ENCODE measurements around the gene RALGPS1.
"Not testable (repeated sequence)": the region's sequence is repeated elsewhere in the genome, so short reads cannot be mapped to it uniquely, and the experiment has no call there.

The RALGPS1 gene

GRCh38 chr9:127162046-127162863 is 247.7 kb downstream of the RALGPS1 start:
- no peak for DNase-seq

DNA sequence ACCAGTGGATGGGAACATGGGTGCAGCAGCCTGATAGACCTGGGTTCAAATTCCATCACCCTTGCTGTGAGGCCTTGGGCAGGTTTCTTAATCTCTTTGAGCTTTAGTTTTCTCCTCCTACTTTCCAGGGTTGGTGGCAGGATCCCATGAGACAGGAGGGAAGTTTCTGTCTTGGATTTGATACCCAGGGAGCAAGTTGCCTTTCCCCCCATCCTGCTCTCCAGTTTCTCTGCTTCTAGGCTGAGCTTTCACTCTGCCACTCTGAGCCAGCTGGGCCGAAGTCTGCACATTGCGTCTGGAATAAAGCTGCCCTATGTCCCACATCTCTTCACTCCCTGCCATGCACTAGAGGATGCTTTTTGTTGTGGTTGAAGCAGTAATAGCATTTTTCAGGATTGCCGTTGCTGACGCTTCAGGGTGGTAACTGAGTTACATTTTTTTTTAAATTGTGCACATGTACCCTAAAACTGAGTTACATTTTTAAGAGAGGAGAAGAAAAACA is 248.3 kb downstream of the RALGPS1 start:
- no peak for DNase-seq

DNA sequence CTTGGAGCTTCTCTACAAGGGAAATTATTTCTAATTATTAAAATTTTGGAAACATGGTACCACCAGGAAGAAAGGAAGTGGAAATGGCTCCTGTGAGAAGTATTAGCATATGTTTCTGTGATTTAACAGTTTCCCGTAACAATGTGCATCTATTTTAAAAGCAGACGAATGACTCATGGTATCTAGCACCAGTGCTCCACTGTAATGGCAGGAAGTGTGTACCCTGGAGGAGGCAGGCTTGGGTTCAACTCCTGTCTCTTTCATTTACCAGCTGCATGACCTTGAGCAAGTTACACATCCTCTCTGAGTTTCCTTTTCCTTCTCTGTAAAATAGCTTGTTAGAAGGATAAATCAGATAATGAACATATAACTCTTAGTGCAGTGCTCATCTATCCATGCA is 248.8 kb downstream of the RALGPS1 start:
- DNase-seq = no peak

DNA sequence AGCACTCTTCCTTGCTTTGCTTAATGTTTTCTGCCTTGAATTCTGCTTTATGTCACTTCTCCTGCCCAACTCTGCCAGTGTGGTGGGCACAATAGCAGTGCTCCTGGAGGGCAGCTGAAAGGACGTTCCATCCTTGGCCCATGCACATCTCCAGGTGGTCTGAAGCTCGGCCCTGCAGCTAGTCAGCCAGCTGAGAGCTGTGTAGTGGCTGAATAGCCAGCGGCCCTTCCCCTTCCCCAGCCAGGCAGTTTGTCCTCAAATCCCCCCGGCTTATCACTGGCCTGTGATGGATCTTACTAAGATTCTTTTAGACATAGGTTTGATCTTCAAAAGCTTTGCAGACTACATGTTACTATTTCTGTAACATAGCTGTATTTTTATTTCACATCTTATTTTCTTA is 250.5 kb downstream of the RALGPS1 start:
- no peak for DNase-seq

- DNase-seq = no peak
Observed at GRCh38 chr9:127166111-127166510, 251.5 kb downstream of the RALGPS1 start.

GRCh38 chr9:127166651-127167524 is 252.3 kb downstream of the RALGPS1 start:
- DNase-seq = peak; percentile 74

DNA sequence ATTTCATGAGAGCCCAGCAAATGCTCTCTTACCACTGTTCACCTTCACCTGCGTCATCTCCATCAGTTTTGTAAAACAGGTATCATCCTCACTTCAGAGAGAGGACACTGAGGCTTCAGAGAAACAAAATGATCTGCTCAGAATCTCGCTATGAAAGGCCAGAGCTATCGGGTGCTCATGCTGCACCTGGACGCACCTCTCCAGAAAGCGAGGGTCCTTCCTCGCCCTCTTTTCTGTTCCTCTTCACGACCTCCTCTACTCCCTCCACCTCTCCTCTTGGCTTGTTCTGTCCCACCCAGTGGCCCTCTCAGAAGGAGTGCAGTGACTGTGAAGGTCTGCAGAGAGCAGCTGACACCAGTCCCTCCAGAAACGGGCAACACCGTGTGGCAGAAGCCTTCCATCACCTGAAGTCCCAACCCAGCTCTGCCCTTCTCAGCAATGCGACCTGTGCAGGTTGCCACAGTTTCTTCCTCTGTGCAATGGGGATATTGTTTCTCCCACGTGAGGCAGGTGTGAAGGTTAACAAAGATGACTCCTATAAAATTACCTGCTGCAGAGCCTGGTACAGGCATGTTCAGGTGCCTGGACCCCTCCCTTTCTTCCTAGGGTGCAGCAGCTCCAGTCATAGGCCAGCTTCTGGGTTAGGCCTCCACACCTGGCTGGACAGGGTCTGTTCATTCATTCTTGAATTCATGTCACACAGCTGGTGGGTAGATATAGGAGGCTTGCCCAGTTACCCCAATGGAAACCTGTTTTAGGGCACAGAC is 253.2 kb downstream of the RALGPS1 start:
- DNase-seq = no peak

DNA sequence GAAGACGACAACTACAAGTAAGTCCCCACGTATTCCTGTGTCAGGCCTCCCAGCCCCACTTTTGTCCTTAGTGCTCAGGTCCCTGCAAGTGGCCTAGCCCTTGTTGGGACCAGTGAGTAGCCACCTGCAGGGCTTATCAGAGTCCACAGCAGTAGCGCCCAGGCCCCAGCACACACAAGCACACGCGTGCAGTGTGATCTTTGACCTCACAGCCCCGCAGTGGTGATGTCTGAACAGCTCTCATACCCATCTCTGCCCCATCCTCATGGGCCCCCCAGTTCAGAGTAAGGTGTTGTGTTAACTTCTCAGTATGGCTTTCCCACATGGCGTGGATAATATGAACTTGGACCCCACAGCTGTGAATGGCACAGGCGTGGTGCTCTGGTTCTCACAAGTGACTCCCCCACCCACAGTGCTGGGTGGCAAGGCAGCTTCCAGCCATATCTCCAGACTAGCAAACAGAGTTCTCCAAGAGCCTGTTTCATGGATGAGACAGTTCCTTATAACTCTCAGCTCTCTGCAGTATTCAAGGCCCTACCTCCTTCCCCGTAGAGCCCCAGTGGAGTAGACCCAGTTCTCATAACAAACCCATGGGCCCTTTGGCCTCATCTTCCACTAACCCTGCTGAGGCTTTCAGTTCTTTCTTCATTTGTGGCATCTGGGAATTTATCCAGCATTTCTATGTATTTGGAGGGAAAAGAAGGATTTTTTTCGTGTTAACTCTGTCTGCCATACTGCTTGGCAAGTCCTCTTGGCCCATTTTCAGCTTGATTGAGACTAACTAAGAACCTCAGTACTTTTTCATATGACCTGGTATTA is 254.4 kb downstream of the RALGPS1 start:
- no peak for DNase-seq

DNA sequence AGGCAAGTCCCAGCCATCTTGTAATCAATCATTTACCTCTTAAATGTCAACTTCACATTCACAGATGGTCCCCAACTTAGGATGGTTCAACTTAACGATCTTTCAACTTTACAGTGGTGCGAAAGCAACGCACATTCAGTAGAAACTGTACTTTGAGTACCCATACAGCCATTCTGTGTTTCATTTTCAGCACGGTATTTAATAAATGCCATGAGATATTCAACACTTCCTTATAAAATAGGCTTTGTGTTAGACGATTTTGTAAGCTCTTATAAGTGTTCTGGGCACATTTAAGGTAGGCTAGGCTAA is 254.9 kb downstream of the RALGPS1 start:
- no peak for DNase-seq

- DNase-seq = no peak
Observed at GRCh38 chr9:127170103-127170502, 255.5 kb downstream of the RALGPS1 start.

DNA sequence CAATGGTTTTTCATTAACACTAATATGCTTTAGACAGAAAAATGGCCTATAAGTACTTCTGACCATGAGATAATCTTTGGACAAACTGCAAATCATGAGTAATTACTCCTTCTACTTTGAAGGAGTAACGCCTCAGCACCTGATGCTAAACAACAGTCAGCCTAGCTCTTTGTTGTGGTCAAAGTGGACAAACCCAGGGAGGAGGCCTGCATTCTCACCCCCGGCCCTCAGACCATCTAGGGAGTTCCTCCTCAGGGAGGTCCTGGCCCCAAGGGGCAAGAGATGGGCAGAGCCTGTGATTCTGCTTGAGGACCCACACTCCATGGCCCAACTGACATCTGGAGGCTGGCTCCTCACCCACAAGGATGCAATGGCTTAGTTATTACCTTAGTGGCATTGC is 256.1 kb downstream of the RALGPS1 start:
- DNase-seq = no peak

DNA sequence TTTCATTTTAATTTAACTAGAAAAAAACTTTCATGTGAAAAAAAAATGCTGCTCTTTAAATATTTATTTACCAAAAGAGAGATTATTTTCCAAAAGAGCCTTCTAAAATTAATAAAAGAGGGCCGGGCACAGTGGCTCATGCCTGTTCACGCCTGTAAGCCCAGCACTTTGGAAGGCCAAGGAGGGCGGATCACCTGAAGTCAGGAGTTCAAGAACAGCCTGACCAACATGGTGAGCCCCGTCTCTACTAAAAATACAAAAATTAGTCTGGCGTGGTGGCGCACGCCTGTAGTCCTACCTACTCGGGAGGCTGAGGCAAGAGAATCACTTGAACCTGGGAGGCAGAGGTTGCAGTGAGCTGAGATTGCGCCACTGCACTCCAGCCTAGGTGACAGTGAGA is 256.8 kb downstream of the RALGPS1 start:
- DNase-seq = not testable (repeated sequence)

DNA sequence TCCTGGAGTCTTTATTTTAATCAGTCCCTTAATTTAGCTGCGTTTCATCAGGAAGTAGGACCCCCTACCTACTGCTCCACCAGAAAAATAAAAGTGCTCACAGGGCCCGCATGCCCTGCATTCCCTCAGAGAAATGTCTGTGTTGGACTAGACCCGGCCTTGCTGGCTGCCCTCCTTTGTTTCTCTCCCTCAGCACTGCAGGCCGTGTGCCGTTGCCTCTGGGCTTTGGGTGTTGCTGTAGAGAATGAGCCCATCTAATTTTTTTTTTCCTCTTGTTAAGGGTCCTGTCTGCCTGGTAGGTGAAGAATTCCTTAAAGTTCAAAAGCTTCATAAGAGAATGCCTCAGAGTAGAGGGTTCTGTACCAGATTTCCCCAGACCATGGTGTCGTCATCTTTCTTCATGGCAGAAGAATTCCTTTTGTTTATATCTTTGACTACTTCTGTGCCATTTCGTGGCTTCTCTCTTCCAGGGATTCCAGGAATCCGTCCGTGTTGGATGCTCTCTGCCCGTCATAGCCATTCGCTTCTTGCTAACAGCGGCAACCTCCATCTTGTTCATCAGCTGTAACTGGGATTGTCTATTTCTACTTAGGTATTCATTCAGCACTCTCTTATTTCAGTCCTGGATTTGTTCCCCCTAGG is 257.6 kb downstream of the RALGPS1 start:
- no peak for DNase-seq

- no peak for DNase-seq
Observed at GRCh38 chr9:127173063-127173462, 258.5 kb downstream of the RALGPS1 start.

DNA sequence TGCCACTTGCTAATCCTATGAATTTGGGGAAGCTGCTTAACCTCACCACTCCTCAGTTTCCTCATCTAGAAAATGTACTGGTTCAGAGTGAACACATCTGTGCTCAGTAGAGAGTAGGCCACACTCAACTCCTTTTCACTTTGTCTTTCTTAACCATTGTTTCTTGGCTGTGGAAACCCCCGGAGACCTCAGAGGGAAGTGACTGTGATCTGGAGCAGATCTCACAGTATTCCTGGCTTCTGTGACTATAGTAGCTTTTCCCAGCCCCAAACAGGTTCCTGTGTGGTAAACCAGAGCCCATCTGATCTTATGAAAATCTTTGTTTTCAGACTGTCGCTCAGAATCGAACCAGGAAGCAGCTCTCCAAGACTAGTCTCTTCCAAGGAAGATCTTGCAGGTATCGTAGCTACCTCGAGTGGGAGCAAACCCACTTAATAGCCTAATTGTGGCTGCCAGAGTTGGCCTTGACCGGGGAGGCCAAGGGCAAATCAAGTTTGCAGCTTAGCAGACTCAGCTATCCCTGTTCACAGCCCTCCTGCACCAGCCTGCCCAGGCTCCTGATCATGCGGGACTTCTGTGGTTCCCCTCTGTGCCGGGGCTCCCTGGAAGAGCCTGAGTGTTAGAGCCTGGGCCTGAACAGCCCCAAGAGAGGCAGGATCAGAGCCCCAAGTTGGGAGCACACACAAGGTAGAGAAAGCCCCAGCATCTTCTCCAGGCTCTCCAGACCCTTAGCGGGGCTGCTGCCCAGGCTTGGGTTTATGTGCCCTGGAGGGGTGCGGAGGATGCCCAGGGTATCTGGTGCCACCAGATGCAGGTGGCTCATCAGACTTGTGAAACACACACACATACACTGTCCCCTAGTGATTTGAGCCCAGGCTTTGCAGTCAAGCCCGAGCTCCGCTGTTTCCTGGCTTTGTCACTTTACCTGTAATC is 260.1 kb downstream of the RALGPS1 start:
- no peak for DNase-seq

DNA sequence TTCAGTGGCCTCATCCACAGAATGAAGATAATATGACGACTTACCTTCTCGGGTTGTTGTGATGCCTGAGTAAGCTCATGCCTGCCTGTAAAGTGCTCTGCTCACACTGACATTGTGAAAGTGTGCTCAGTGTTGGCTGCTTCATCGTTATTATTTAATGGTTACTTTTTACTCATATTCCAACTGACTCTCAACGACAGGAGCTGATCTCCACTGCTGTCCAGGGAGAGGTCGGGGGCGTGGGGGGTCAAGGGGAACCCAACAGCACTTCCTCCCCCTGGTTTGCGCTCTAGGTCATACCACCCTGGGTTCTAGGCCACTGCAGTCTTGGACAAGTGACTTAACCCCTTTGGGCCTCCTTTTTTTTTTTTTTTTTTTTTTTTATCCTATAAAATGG is 260.7 kb downstream of the RALGPS1 start:
- DNase-seq = no peak

DNA sequence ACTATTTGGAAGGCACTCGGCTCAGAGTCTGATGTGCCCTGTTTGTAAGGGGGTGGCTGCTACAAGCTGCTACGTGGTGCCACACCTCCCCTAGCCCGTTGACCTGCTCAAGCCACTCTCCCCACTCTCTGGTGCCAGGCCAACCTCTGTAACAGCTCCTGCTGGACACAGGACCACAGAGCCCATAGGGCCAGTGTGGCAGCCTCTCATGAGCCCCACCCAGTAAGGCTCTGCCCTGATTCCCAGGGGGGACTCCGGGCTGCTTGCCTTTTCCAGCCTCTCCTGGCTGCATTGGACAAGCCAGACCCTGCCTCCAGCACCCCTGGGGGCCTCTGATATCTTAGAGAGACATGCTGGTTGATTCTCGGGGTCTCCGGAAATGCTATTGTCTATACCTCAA is 261.2 kb downstream of the RALGPS1 start:
- DNase-seq = no peak

GRCh38 chr9:127176631-127177030 is 262.0 kb downstream of the RALGPS1 start:
- no peak for DNase-seq

- DNase-seq = no peak
Observed at GRCh38 chr9:127177231-127177630, 262.6 kb downstream of the RALGPS1 start.

- DNase-seq = no peak
Observed at GRCh38 chr9:127177665-127178265, 263.2 kb downstream of the RALGPS1 start.
